ENCODE results near the gene DNAH17.
A peak's percentile ranks its signal among the peaks of the same experiment; 100 is the strongest.

Gene DNAH17

DNA sequence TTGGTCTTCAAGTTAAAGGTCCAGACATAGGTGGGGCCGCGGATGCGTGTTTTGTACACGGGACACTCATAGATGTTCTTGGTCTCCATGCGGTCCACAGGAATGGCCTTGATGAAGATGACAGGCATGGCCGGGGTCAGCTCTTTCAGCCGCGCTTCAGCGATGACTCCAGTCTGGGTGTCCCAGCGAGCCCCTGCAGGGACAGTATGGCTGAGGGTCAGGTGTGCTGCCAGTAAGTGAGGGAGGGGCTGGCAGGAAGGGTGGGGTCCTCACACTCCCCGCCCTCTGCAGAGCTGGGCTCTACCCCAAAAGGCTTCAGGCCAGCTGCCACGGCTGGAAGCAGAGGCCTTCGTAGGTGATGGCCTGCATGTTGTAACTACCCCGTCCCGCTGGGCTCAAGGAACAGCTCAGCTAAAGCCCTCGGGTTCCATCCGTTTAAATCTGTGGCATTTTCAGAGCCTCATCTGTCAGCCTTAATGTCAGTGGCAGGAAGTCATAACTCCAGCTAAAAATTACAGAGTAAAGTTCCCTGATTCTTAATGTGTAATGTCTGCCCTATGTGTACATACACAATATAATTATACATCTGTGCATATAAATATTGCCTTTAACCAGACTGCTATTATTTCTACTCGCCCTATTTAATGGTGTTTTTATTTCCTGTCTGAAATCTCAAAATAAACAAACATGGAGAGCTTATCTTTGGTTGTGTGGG, 153.1 kb downstream of the DNAH17 start:
- H3K4me3 Mint-ChIP-seq, result no peak overlapping the region
- peaks cover 26% of the 10 kb centered on the region for H3K4me1 Mint-ChIP-seq
- no peaks in the 10 kb centered on the region for H3K9me3 Mint-ChIP-seq
- peak overlapping the region in 2 of 3 experiments; percentile 13 to 27 for H3K27ac Mint-ChIP-seq
- H3K36me3 Mint-ChIP-seq (ENCODE audit: low read depth), result peaks cover 39% of the 10 kb centered on the region
- TF ChIP-seq, protein P1, sequence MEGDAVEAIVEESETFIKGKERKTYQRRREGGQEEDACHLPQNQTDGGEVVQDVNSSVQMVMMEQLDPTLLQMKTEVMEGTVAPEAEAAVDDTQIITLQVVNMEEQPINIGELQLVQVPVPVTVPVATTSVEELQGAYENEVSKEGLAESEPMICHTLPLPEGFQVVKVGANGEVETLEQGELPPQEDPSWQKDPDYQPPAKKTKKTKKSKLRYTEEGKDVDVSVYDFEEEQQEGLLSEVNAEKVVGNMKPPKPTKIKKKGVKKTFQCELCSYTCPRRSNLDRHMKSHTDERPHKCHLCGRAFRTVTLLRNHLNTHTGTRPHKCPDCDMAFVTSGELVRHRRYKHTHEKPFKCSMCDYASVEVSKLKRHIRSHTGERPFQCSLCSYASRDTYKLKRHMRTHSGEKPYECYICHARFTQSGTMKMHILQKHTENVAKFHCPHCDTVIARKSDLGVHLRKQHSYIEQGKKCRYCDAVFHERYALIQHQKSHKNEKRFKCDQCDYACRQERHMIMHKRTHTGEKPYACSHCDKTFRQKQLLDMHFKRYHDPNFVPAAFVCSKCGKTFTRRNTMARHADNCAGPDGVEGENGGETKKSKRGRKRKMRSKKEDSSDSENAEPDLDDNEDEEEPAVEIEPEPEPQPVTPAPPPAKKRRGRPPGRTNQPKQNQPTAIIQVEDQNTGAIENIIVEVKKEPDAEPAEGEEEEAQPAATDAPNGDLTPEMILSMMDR (IDR thresholded peaks at IDR 0.05; ENCODE audit: unreplicated experiment in 3 of 3), result no peak
- no peaks in the 10 kb centered on the region for H3K27me3 Mint-ChIP-seq (ENCODE audit: low read depth)

DNA sequence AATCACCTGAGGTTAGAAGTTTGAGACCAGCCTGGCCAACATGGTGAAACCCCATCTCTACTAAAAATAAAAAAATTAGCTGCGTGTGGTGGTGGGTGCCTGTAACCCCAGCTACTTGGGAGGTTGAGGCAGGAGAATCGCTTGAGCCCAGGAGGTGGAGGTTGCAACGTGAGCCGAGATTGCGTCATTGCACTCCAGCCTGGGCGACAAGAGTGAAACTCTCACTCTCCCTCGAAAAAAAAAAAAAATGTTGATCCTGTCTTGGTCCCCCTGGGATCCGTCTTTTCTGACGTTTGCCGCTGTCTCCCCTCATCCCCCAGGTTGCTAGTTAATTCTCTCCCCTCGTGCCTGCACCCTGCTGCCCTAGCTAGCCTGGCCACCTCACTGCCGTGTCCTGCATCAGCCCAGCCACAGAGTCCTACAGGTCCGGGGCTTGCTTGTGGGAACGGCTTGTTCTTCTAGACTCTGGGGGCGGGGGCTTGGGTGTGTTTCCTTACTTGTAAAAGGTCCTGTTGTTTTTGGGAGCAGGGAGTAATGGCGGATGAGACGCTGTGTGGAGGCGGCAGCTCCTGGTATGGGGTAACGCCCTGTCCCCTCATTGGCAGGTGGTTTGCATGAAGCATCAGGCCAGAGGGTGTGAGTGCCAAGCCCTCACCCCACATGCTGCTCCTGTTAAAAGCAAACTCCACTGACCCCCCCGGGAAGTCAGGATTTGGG, 154.2 kb downstream of the DNAH17 start:
- TF ChIP-seq, protein P1 (IDR thresholded peaks at IDR 0.05; ENCODE audit: unreplicated experiment in 3 of 3), result no peak
- H3K4me3 Mint-ChIP-seq, result no peak overlapping the region
- peak overlapping the region in 1 of 3 experiments; percentile 84 for H3K27ac Mint-ChIP-seq
- peaks cover 17% of the 10 kb centered on the region for H3K4me1 Mint-ChIP-seq
- H3K36me3 Mint-ChIP-seq (ENCODE audit: low read depth), result peaks cover 32% of the 10 kb centered on the region
- H3K27me3 Mint-ChIP-seq (ENCODE audit: low read depth), result no peaks in the 10 kb centered on the region
- H3K9me3 Mint-ChIP-seq, result no peaks in the 10 kb centered on the region

DNA sequence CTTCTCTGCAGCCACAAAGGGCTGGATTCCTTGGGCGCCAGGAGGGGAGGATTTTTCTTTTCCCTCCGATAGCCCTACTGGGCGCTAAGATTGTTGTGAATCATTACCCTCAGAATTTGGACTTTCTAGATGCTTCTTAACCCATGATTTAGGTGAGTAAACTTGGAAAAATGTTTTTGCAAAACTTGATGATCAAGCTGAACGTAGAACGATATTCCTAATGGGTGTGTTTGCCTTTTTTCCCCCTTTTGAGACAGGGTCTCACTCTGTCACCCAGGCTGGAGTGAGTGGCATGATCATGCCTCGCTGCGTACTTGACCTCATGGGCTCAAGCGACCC, 155.0 kb downstream of the DNAH17 start:
- Mint-ChIP-seq H3K4me1 (peaks cover 21% of the 10 kb centered on the region), H3K9me3 (no peaks in the 10 kb centered on the region), H3K27ac (peak overlapping the region; percentile 41 to 93 (median 82)), H3K4me3 (no peak overlapping the region), H3K27me3 (ENCODE audit: low read depth) (no peaks in the 10 kb centered on the region), H3K36me3 (ENCODE audit: low read depth) (peaks cover 32% of the 10 kb centered on the region)
- TF ChIP-seq, protein P1 (IDR thresholded peaks at IDR 0.05; ENCODE audit: unreplicated experiment in 3 of 3), result peak in 1 of 3 experiments; percentile 8

DNA sequence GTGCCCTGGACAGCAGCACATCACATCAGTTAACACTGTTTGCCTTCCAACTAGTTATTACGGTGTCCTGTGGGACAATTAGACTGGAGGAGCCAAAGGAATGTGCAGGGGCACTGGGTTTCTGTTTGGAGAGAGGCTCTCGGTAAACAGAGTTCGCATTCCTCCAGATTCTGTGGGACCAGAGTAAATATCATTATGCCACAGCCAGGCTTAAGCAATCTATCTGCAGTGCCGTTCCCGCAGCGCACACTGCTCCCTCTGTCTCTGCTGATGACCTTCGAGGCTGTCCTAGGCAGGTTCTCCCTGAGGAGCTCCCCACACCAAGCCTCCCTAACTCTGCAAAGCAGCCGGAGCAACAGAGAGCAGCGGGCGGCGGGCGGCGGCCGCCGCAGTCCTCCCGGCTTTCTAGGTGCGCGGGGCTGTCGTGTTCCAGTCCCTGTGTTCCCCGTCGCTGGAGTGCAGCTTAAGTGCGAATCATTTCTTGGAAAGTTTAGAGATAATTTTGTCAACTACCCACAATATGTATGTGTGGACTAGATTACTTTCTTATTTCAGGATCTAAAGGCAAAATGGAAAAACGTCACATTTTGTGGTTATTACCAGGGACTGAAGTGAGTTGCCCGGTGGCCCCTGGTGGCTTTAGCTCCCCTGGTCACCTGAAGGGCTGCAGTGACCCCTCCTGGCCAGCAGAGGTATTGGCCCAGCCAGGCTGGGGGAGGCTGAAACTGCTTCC, 155.5 kb downstream of the DNAH17 start:
- Mint-ChIP-seq H3K36me3 (ENCODE audit: low read depth) (peaks cover 32% of the 10 kb centered on the region), H3K27me3 (ENCODE audit: low read depth) (no peaks in the 10 kb centered on the region), H3K4me1 (peaks cover 27% of the 10 kb centered on the region), H3K27ac (peak overlapping the region; percentile 41 to 93 (median 82)), H3K4me3 (peak overlapping the region in 1 of 3 experiments; percentile 13), H3K9me3 (no peaks in the 10 kb centered on the region)
- TF ChIP-seq, protein P1 (IDR thresholded peaks at IDR 0.05; ENCODE audit: unreplicated experiment in 3 of 3), result peak; percentile 96 to 99 (median 99)

DNA sequence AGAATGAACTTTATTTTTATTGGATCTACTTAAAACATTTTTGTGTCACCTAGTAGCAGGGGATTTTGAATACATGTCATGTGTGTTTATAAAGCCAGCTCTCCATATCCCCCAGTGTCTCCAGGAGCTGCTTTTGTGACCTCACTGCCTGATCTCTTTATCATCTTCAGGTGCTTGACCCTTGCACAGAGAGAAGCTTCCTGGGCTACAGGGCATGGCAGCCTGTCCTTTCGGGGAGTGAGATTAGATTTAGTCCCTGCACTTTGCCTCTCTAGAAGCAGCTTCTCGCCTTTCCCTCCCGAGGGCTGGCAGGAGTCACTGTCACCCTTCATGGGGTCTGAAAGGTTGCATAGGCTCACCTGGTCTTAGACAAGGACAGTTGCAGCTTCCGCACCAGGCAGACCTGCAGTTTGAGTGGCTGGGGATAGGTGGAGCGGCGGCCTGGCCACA, 156.1 kb downstream of the DNAH17 start:
- peaks cover 33% of the 10 kb centered on the region for H3K4me1 Mint-ChIP-seq
- H3K9me3 Mint-ChIP-seq, result no peaks in the 10 kb centered on the region

More for the DNA sequence above, 156.1 kb downstream of the DNAH17 start:
- Mint-ChIP-seq H3K27me3 (ENCODE audit: low read depth) (no peaks in the 10 kb centered on the region), H3K27ac (peak overlapping the region; percentile 41 to 93 (median 82)), H3K36me3 (ENCODE audit: low read depth) (peaks cover 32% of the 10 kb centered on the region), H3K4me3 (no peak overlapping the region)
- TF ChIP-seq, protein P1 (IDR thresholded peaks at IDR 0.05; ENCODE audit: unreplicated experiment in 3 of 3), result no peak
